GM18505 (cell line): ENCODE data around the gene KCND3.

Experiments
- ATAC-seq: cut with Tn5 transposase; IDR thresholded peaks from one replicate; pipeline ENCODE4 v1.9.1; 2021; ENCODE audit not compliant: unreplicated experiment
- POLR2A ChIP-seq: IDR thresholded peaks from 4 replicates; pipeline ENCODE4 v1.6.1; 2011; ENCODE audit warnings: borderline replicate concordance; ENCODE audit not compliant: insufficient read depth, insufficient read length; ENCODE audit errors: extremely low read depth

Gene KCND3

GRCh38 chr1:111961773-111962565 lies 27.5 kb downstream of the KCND3 start:
- no peak for ATAC-seq
- TF ChIP-seq POLR2A, result no peak

- no peak for ATAC-seq
- TF ChIP-seq POLR2A, result no peak
These were observed 28.5 kb downstream of the KCND3 start for GRCh38 chr1:111961016-111961415.

GRCh38 chr1:111959436-111959835 lies 30.0 kb downstream of the KCND3 start:
- no peak for TF ChIP-seq POLR2A
- ATAC-seq, result no peak

- no peak for TF ChIP-seq POLR2A
- ATAC-seq, result no peak
These were observed 30.6 kb downstream of the KCND3 start for GRCh38 chr1:111958851-111959250.

- no peak for TF ChIP-seq POLR2A
- no peak for ATAC-seq
These were observed 31.4 kb downstream of the KCND3 start for GRCh38 chr1:111958075-111958474.

GRCh38 chr1:111956155-111956771 lies 33.2 kb downstream of the KCND3 start:
- no peak for ATAC-seq
- TF ChIP-seq POLR2A, result no peak

GRCh38 chr1:111955755-111956154 lies 33.7 kb downstream of the KCND3 start:
- no peak for TF ChIP-seq POLR2A
- ATAC-seq, result no peak

GRCh38 chr1:111953797-111954196 lies 35.7 kb downstream of the KCND3 start:
- no peak for ATAC-seq
- TF ChIP-seq POLR2A, result no peak

GRCh38 chr1:111952125-111952657 lies 37.3 kb downstream of the KCND3 start:
- no peak for ATAC-seq
- TF ChIP-seq POLR2A, result no peak

- no peak for TF ChIP-seq POLR2A
- ATAC-seq, result no peak
These were observed 41.0 kb downstream of the KCND3 start for GRCh38 chr1:111948209-111949171.

GRCh38 chr1:111943846-111944749 lies 45.4 kb downstream of the KCND3 start:
- ATAC-seq, result no peak
- no peak for TF ChIP-seq POLR2A

- no peak for TF ChIP-seq POLR2A
- no peak for ATAC-seq
These were observed 46.4 kb downstream of the KCND3 start for GRCh38 chr1:111943066-111943465.
